GM06990 (cell line): Measurements from ENCODE around the gene RAPGEF4.

ENCODE experiments used
- DNase-seq: peaks from one replicate; pipeline ENCODE4 v3.0.0-alpha.2; 2011; ENCODE audit not compliant: insufficient read length; ENCODE audit errors: extremely low read depth
- H3K27me3 ChIP-seq: replicated peaks from 2 replicates; pipeline ENCODE4 v1.6.0; 2011; ENCODE audit warnings: low read length; ENCODE audit not compliant: control insufficient read depth, insufficient read depth
- H3K36me3 ChIP-seq: 2 replicates; pipeline ENCODE4 v1.5.1; 2011; ENCODE audit warnings: low read length; ENCODE audit not compliant: control insufficient read depth, insufficient read depth
- H3K4me3 ChIP-seq: replicated peaks from 2 replicates; pipeline ENCODE4 v1.5.1; 2011; ENCODE audit warnings: low read depth, mild to moderate bottlenecking, control low read depth, low read length
- TF ChIP-seq, protein P1 (sequence below): IDR thresholded peaks from 2 replicates; pipeline ENCODE4 v1.5.1; 2011; ENCODE audit warnings: low read length, control low read depth, mild to moderate bottlenecking, inconsistent platforms; ENCODE audit not compliant: insufficient read depth, poor library complexity, severe bottlenecking

Gene RAPGEF4

DNA sequence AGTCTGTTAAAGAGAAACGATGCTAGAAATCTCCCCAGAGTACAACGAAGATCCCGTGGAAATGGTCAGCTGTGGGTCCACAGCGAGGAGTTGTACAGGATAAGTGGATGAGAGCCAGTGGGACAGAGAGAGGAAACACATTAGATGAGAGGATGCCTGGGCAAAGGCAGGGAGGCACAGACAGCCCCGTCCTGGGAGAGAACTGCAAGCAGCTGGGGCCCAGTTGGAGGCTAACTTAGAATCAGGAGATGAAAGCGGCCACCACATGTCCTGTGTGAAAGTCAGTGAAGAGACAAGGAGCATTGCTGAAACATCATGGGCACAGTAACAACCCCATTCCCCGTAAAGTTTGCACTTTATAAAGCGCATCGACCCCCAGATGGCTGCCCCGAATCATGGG is 157.5 kb downstream of the RAPGEF4 start:
- Histone ChIP-seq H3K27me3 (peaks cover 2% of the 10 kb centered on the region), H3K36me3 (no peaks in the 10 kb centered on the region), H3K4me3 (no peak overlapping the region)
- TF ChIP-seq, protein P1, sequence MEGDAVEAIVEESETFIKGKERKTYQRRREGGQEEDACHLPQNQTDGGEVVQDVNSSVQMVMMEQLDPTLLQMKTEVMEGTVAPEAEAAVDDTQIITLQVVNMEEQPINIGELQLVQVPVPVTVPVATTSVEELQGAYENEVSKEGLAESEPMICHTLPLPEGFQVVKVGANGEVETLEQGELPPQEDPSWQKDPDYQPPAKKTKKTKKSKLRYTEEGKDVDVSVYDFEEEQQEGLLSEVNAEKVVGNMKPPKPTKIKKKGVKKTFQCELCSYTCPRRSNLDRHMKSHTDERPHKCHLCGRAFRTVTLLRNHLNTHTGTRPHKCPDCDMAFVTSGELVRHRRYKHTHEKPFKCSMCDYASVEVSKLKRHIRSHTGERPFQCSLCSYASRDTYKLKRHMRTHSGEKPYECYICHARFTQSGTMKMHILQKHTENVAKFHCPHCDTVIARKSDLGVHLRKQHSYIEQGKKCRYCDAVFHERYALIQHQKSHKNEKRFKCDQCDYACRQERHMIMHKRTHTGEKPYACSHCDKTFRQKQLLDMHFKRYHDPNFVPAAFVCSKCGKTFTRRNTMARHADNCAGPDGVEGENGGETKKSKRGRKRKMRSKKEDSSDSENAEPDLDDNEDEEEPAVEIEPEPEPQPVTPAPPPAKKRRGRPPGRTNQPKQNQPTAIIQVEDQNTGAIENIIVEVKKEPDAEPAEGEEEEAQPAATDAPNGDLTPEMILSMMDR: no peak
- DNase-seq: no peak

DNA sequence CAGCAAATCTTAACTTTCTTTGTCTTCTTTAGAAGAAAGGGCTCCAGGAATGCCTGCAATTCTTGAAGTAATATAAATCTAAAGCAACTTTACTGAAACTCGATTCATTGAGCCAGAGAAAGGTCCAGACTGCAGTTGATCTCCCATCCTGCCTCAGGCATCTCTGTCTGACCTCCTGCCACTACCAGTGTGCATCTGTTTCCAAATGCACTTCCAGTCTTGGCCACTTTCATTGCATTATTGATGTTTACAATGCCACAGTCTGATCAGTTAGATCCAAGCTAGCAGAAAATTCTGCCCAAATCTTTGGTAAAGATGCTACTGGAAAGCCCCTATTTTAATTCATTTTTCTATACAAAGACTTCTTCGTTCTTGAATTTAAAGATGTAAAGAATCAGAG is 158.0 kb downstream of the RAPGEF4 start:
- TF ChIP-seq, protein P1: no peak
- Histone ChIP-seq H3K27me3 (peaks cover 4% of the 10 kb centered on the region), H3K36me3 (no peaks in the 10 kb centered on the region), H3K4me3 (no peak overlapping the region)
- DNase-seq: no peak

DNA sequence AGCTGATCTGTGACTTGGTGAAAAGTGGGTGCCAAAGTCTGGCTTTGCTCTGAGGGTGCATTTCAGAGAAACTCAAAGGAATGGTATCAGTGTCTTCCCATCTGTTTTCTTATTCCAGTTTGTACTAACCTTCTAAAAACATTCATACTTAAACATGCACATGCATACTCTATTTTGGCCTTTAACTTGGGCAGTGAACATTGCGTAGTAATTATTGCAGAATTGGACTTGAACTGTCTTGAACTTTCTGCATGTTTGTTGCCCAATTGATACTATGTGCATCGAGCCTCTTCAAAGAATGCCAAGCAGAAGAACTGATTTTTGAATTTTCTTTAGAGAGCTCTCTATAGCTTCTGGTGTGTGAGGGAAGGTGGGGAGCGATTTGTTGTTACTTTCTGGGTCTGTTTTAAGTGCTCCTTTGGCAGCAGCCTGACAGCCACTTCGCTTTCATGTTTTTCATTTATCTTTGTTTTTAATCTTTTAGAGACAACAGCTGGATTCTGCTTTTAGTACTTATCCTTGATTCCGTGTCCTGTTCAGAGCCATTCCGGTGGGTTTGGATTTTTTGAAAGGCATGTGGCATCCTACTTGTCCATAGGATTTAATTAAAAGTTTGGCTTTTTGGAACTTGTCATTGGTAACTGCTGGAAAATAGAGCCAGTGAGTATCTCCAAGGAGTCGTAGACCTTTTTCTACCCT is 159.2 kb downstream of the RAPGEF4 start:
- H3K36me3 ChIP-seq: no peaks in the 10 kb centered on the region

DNA sequence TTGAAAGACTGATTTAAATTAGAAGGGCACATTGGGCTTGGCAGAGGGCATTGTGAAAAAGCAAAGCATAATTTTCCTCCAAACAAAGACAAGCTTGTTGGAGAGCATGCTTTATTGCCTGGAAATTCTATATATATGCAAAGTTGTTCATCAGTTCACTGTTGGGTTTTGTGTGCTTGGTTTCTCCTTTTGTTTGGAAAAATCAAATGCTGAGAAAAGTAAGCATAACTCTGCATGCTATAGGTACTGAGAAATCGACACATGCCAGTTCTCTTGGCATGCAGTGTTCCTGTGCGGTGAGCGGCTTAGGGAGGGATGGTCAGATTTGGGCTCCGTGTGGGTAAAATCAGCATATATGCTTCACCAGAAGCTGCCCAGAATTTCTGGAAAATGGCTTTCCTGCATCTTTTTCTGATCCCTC is 161.0 kb downstream of the RAPGEF4 start:
- no peaks in the 10 kb centered on the region for H3K36me3 ChIP-seq
- no peak for DNase-seq
- no peak overlapping the region for H3K4me3 ChIP-seq
- TF ChIP-seq, protein P1: no peak
- peaks cover 4% of the 10 kb centered on the region for H3K27me3 ChIP-seq

More for the DNA sequence above, 159.2 kb downstream of the RAPGEF4 start:
- TF ChIP-seq, protein P1: no peak
- H3K27me3 ChIP-seq: peaks cover 4% of the 10 kb centered on the region
- no peak overlapping the region for H3K4me3 ChIP-seq
- no peak for DNase-seq

DNA sequence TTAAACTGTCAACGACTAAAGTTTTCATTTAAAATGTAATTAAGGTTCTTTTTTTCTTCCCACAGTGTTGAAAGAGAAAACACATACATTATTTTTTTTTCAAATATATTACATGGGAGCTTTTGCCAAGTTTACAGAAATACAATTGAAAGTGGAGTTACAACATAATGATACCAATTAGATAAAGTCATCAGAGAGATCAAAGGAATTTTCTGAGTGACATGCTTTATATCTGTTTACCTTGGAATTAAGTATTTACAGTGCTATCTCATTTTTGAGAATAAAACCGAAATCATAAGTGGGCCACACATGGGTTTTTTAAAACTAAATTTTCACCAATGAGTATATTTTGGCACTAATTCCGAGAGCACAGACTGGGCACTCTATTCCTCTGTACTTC is 165.2 kb downstream of the RAPGEF4 start:
- Histone ChIP-seq H3K27me3 (peaks cover 2% of the 10 kb centered on the region), H3K36me3 (no peaks in the 10 kb centered on the region), H3K4me3 (no peak overlapping the region)
- TF ChIP-seq, protein P1: no peak
- DNase-seq: no peak
